ENCODE data around the gene ARFGEF3. TPM values are rescaled to one million over a fixed set of nuclear protein-coding genes. Genes with fewer than 3 reads are reported as not detected.
A peak's percentile ranks its signal among the peaks of the same experiment; 100 is the strongest.

The ARFGEF3 gene
- total RNA-seq, 4 donors from 2014 or later = 8.9 to 12.0 (median 10.5) TPM

- no peaks in the 10 kb centered on the region for H3K4me1 ChIP-seq
These were observed 111.0 kb downstream of the ARFGEF3 start for GRCh38 chr6:138272533-138273315.

GRCh38 chr6:138275976-138276375 lies 114.2 kb downstream of the ARFGEF3 start:
- Histone ChIP-seq H3K27ac (no peak overlapping the region), H3K4me3 (no peak overlapping the region), H3K9me3 (no peaks in the 10 kb centered on the region), H3K36me3 (no peaks in the 10 kb centered on the region), H3K27me3 (no peaks in the 10 kb centered on the region), H3K4me1 (no peaks in the 10 kb centered on the region)
- DNase-seq = no peak
- TF ChIP-seq CTCF (IDR thresholded peaks at IDR 0.05) (no peak), POLR2A (IDR thresholded peaks at IDR 0.05) (no peak)

More at GRCh38 chr6:138272533-138273315, 111.0 kb downstream of the ARFGEF3 start:
- Histone ChIP-seq H3K36me3 (no peaks in the 10 kb centered on the region), H3K9me3 (no peaks in the 10 kb centered on the region), H3K4me3 (no peak overlapping the region), H3K27ac (no peak overlapping the region), H3K27me3 (no peaks in the 10 kb centered on the region)
- no peak for DNase-seq
- TF ChIP-seq CTCF (IDR thresholded peaks at IDR 0.05) (no peak), POLR2A (IDR thresholded peaks at IDR 0.05) (no peak)

- no peaks in the 10 kb centered on the region for H3K9me3 ChIP-seq
- no peak for DNase-seq
- no peaks in the 10 kb centered on the region for H3K36me3 ChIP-seq
- no peak overlapping the region for H3K27ac ChIP-seq
- H3K4me3 ChIP-seq = no peak overlapping the region
- H3K27me3 ChIP-seq = no peaks in the 10 kb centered on the region
- H3K4me1 ChIP-seq = no peaks in the 10 kb centered on the region
- no peak for TF ChIP-seq CTCF (IDR thresholded peaks at IDR 0.05)
These were observed 116.1 kb downstream of the ARFGEF3 start for GRCh38 chr6:138277835-138278234.

- no peak for DNase-seq
- TF ChIP-seq POLR2A (IDR thresholded peaks at IDR 0.05) (no peak), CTCF (IDR thresholded peaks at IDR 0.05) (peak in 2 of 6 experiments; percentile 24)
- H3K27ac ChIP-seq = no peak overlapping the region
- H3K36me3 ChIP-seq = no peaks in the 10 kb centered on the region
- H3K4me3 ChIP-seq = no peak overlapping the region
- no peaks in the 10 kb centered on the region for H3K4me1 ChIP-seq
- H3K27me3 ChIP-seq = no peaks in the 10 kb centered on the region
- H3K9me3 ChIP-seq = no peaks in the 10 kb centered on the region
These were observed 116.6 kb downstream of the ARFGEF3 start for GRCh38 chr6:138278326-138278725.

- no peaks in the 10 kb centered on the region for H3K36me3 ChIP-seq
These were observed 124.1 kb downstream of the ARFGEF3 start for GRCh38 chr6:138285800-138286199.

More at GRCh38 chr6:138285800-138286199, 124.1 kb downstream of the ARFGEF3 start:
- DNase-seq = no peak
- H3K27ac ChIP-seq = no peak overlapping the region
- no peaks in the 10 kb centered on the region for H3K27me3 ChIP-seq
- no peak for TF ChIP-seq POLR2A (IDR thresholded peaks at IDR 0.05)
- peak in 1 of 6 experiments; percentile 13 for TF ChIP-seq CTCF (IDR thresholded peaks at IDR 0.05)
- no peaks in the 10 kb centered on the region for H3K9me3 ChIP-seq
- H3K4me1 ChIP-seq = no peaks in the 10 kb centered on the region
- H3K4me3 ChIP-seq = no peak overlapping the region
